Esophagus squamous epithelium (tissue), 5 donors: ENCODE measurements around the gene UBXN7. TPM values are rescaled to one million over a fixed set of nuclear protein-coding genes. Genes with fewer than 3 reads are reported as not detected.
"Not testable (repeated sequence)": the region's sequence is repeated elsewhere in the genome, so short reads cannot be mapped to it uniquely, and the experiment has no call there.

Source experiments
- DNase-seq: peaks from one replicate; lab custom pipeline; 2025; lab: John Stamatoyannopoulos, UW
- H3K27ac ChIP-seq, 4 donors: fragments of 200-600 bp; sonication (generic); one replicate each; pipeline ENCODE4 v1.5.1; 2016 to 2019; ENCODE audit warnings: mild to moderate bottlenecking in 1 of 4
- H3K27me3 ChIP-seq, 4 donors: fragments of 200-600 bp; sonication (generic); 1 replicate in 3 of 4; 2 replicates in 1 of 4; pipeline versions ENCODE4 v1.5.1 to v1.6.0; 2017 to 2021; ENCODE audit warnings: antibody characterized with exemption in 1 of 4
- H3K36me3 ChIP-seq, 3 donors: fragments of 200-600 bp; sonication (generic); one replicate each; pipeline ENCODE4 v1.5.1; 2016 to 2019
- H3K4me1 ChIP-seq, 3 donors: fragments of 200-600 bp; sonication (generic); one replicate each; pipeline ENCODE4 v1.5.1; 2017 to 2019
- H3K4me3 ChIP-seq, 4 donors: fragments of 200-600 bp; sonication (generic); 1 replicate in 3 of 4; 2 replicates in 1 of 4; pipeline ENCODE4 v1.5.1; 2016 to 2019; ENCODE audit warnings: mild to moderate bottlenecking in 2 of 4, moderate library complexity in 1 of 4
- H3K9me3 ChIP-seq, 3 donors: fragments of 200-600 bp; sonication (generic); one replicate each; pipeline ENCODE4 v1.5.1; 2016 to 2019
- POLR2A ChIP-seq, 4 donors: fragments of 450-650 bp; IDR thresholded peaks; one replicate each; pipeline ENCODE4 v1.6.1; 2017; ENCODE audit warnings: antibody characterized with exemption in 4 of 4, mild to moderate bottlenecking in 4 of 4, moderate library complexity in 3 of 4
- WGBS, 2 donors: methylation state at CpG; one replicate each; pipeline ENCODE4 v1.1.5; 2018; 5-methylcytosine and 5-hydroxymethylcytosine counted together
- intact Hi-C: fragments of 100-400 bp; cut with DNase I; formaldehyde crosslinking; loops from one replicate; pipeline ENCODE4 v1.15.0; 2022
- total RNA-seq, 4 donors: library from RNA; depleted of rRNA; stranded (reverse); fragments of >200 nt; gene quantifications; one replicate each; pipeline ENCODE4 v1.1.0, GENCODE V29; 2016
- TF ChIP-seq, protein P1 (sequence below), 6 experiments: fragments of 450-650 bp in 4 of 6; fragments of 200-600 bp in 2 of 6; sonication (generic) in 2 of 6; IDR thresholded peaks; one replicate each; pipeline ENCODE4 v1.5.1; 2016 to 2019; ENCODE audit warnings: antibody characterized with exemption in 6 of 6, mild to moderate bottlenecking in 4 of 6, moderate library complexity in 4 of 6
- donor health status: DM: yes; HTN: yes; CAD: no.

UBXN7 gene
- total RNA-seq, 4 donors from 2014 or later, result 10.7 to 18.7 (median 14.1) TPM

DNA sequence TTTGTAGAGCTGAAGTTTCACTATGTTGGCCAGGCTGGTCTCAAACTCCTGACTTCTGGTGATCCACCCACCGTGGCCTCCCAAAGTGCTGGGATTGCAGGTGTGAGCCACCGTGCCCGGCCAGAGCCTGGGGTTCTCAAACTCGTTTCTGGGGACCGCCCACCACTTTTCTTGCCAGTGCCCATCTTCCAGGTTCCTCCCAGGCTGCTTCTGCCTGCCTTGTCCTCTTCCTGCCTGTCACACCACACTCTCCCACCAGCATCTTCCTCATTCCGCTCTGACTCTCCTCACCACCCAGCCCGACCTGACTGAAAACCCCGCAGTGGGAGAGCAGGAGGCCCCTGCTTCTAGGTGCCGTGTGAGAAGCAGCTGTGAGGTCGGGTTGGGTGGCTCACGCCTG lies 111.1 kb downstream of the UBXN7 start:
- peaks cover 4 to 25% (median 6%) of the 10 kb centered on the region in 3 donors for H3K4me1 ChIP-seq
- TF ChIP-seq, protein P1, sequence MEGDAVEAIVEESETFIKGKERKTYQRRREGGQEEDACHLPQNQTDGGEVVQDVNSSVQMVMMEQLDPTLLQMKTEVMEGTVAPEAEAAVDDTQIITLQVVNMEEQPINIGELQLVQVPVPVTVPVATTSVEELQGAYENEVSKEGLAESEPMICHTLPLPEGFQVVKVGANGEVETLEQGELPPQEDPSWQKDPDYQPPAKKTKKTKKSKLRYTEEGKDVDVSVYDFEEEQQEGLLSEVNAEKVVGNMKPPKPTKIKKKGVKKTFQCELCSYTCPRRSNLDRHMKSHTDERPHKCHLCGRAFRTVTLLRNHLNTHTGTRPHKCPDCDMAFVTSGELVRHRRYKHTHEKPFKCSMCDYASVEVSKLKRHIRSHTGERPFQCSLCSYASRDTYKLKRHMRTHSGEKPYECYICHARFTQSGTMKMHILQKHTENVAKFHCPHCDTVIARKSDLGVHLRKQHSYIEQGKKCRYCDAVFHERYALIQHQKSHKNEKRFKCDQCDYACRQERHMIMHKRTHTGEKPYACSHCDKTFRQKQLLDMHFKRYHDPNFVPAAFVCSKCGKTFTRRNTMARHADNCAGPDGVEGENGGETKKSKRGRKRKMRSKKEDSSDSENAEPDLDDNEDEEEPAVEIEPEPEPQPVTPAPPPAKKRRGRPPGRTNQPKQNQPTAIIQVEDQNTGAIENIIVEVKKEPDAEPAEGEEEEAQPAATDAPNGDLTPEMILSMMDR (IDR thresholded peaks at IDR 0.05), result no peak
- no peak for TF ChIP-seq POLR2A (IDR thresholded peaks at IDR 0.05)
- WGBS, 2 donors, result 80 to 85% methylated on average over 6 to 11 of the region's 11 CpGs
- no peaks in the 10 kb centered on the region for H3K36me3 ChIP-seq
- no peak overlapping the region for H3K4me3 ChIP-seq
- no peaks in the 10 kb centered on the region for H3K9me3 ChIP-seq
- no peak for DNase-seq
- no peaks in the 10 kb centered on the region for H3K27me3 ChIP-seq
- no peak overlapping the region for H3K27ac ChIP-seq
- intact Hi-C loops, result no loop called here

DNA sequence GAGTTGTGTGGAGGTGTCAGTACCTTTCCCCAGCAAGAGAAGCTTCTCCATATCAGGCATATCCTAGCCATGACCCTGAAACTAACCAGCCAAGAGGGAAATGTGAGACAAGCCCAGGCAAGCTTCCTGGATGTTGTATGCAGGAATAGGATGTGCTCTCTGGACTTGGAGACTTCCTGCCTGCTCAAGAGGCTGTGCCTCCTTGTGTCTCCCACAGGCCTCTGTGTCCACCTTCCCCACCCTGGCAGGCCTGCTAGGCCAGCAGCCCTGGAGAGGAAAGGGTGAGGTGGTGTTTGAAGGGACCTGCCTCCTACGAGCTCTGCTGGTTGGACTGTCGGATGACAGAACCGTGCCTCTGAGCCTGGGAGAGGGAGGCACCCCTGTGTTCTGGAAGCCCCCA lies 112.1 kb downstream of the UBXN7 start:
- DNase-seq, result no peak
- peaks cover 4 to 31% (median 6%) of the 10 kb centered on the region in 3 donors for H3K4me1 ChIP-seq
- H3K27ac ChIP-seq, result peak overlapping the region in 3 of 4 donors; percentile 53 to 97 (median 66)
- H3K9me3 ChIP-seq, result no peaks in the 10 kb centered on the region
- WGBS, 2 donors, result 0% methylated on average over 1 of the region's 3 CpGs; no CpG with 5 or more reads in 1 of the 2 donors
- TF ChIP-seq POLR2A (IDR thresholded peaks at IDR 0.05), result no peak
- TF ChIP-seq, protein P1 (IDR thresholded peaks at IDR 0.05), result no peak
- no peak overlapping the region for H3K4me3 ChIP-seq
- H3K27me3 ChIP-seq, result no peaks in the 10 kb centered on the region
- H3K36me3 ChIP-seq, result no peaks in the 10 kb centered on the region
- intact Hi-C loops, result no loop called here

DNA sequence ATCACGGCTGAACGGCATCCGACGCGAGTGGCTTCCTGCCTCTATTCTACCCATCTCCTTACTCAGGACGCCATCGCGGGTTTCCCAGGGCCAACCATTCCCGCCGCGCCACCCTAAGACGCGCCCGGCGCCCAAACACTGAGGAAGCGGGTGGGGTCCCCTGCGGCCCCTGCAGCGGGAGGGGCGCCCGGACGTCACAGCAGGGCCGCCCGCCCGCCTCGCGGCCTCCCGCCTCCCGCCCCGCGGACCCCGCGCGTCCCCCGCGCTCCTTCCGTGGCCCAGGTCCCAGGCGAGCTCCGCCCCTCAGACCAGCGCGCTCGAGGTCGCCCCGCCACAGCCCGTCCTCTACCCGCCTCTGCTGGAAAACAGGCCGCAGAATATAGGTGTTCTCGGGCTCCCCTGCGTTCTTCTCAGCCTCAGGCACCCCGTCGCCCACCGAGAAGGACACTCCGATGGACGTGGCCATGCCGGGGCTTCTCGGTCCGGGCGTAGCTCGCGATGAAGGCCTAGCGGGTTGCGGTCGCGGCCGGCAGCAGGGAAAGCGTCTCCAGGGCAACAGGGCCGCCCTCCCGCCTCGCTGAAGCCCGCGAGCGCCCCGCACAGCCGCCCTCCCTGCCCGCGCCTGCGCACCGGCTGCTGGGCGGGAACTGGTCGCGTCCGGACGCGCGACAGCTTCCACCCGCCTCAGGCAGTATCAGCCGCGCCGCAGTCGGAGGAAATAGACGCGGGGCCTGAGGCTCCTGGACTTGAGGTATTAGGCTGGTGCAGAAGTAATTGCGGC lies 114.3 kb downstream of the UBXN7 start, which contains the start of gene DYNLT2B:
Gene DYNLT2B (minus strand): TSS at position 554 of the 781 bp plus-strand sequence. CDS start 88 bp downstream, at position 466.
- no peaks in the 10 kb centered on the region for H3K36me3 ChIP-seq
- DNase-seq, result peak; percentile 47
- H3K4me1 ChIP-seq, result peaks cover 4 to 31% (median 6%) of the 10 kb centered on the region in 3 donors
- peak in 3 of 4 donors; percentile 45 to 83 (median 60) for TF ChIP-seq POLR2A (IDR thresholded peaks at IDR 0.05)
- TF ChIP-seq, protein P1 (IDR thresholded peaks at IDR 0.05), result peak in 1 of 6 experiments; percentile 37
- H3K27ac ChIP-seq, result peak within 1 kb of the TSS; percentile 86 to 97 (median 97)
- WGBS, 2 donors, result 0% methylated on average over 11 of the region's 92 CpGs; no CpG with 5 or more reads in 1 of the 2 donors
- intact Hi-C loops, result no loop called here
- H3K9me3 ChIP-seq, result no peaks in the 10 kb centered on the region
- no peaks in the 10 kb centered on the region for H3K27me3 ChIP-seq
- peak within 1 kb of the TSS; percentile 53 to 98 (median 88) for H3K4me3 ChIP-seq

DNA sequence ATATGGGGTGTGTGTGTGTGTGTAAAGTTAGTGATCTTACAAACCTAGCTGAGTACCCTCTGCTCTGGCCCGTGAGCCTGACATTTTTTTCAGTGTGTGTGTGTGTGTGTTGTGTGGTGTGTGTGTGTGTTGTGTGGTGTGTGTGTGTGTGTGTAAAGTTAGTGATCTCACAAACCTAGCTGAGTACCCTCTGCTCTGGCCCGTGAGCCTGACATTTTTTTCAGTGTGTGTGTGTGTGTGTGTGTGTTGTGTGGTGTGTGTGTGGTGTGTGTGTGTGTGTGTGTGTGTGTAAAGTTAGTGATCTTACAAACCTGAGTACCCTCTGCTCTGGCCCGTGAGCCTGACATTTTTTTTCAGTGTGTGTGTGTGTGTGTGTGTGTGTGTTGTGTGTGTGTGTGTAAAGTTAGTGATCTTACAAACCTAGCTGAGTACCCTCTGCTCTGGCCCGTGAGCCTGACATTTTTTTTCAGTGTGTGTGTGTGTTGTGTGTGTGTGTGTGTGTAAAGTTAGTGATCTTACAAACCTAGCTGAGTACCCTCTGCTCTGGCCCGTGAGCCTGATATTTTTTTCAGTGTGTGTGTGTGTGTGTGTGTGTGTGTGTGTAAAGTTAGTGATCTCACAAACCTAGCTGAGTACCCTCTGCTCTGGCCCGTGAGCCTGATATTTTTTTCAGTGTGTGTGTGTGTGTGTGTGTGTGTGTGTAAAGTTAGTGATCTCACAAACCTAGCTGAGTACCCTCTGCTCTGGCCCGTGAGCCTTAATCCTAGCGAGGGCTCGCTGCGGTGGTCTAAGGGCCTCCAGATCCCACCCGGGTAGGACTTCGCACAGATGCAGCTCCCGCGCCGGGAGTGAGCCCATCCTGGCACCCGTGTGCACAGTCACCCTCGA lies 115.2 kb downstream of the UBXN7 start:
- H3K27me3 ChIP-seq, DNase-seq, intact Hi-C loops, H3K36me3 ChIP-seq, H3K9me3 ChIP-seq: not testable (repeated sequence)
- Histone ChIP-seq H3K4me3 (peak overlapping the region; percentile 53 to 98 (median 88)), H3K27ac (peak overlapping the region; percentile 86 to 97 (median 97)), H3K4me1 (peaks cover 4 to 31% (median 6%) of the 10 kb centered on the region in 3 donors)
- 27 to 38% methylated on average over 2 to 4 of the region's 17 CpGs for WGBS, 2 donors

DNA sequence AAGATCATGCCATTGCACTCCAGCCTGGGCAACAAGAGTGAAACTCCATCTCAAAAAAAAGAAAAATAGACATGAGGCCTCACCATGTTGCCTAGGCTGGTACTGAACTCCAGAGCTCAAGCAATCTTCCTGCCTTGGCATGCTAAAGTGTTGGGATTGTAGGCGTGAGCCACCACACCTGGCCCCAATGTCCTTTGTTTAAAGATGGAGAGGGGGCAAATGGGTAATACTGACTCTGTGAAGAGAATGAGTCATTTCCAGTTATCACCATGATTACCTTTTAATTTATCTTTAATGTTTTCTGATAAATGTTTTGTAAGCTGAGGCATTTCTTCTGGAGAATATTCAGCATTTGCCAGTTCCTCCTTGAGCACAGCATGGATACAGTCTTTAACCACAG lies 116.4 kb downstream of the UBXN7 start:
- no peak for DNase-seq
- WGBS, 2 donors, result 32 to 75% methylated on average over 1 of the region's 1 CpG

More for the DNA sequence above, 116.4 kb downstream of the UBXN7 start:
- intact Hi-C loops, result no loop called here
- no peak overlapping the region for H3K4me3 ChIP-seq
- H3K27ac ChIP-seq, result no peak overlapping the region
- H3K27me3 ChIP-seq, result no peaks in the 10 kb centered on the region
- TF ChIP-seq, protein P1 (IDR thresholded peaks at IDR 0.05), result no peak
- TF ChIP-seq POLR2A (IDR thresholded peaks at IDR 0.05), result no peak
- no peaks in the 10 kb centered on the region for H3K36me3 ChIP-seq
- H3K4me1 ChIP-seq, result peaks cover 4 to 31% (median 6%) of the 10 kb centered on the region in 3 donors
- no peaks in the 10 kb centered on the region for H3K9me3 ChIP-seq
